Measurements from ENCODE around the gene SLN.
A peak's percentile ranks its signal among the peaks of the same experiment; 100 is the strongest.

The SLN gene

DNA sequence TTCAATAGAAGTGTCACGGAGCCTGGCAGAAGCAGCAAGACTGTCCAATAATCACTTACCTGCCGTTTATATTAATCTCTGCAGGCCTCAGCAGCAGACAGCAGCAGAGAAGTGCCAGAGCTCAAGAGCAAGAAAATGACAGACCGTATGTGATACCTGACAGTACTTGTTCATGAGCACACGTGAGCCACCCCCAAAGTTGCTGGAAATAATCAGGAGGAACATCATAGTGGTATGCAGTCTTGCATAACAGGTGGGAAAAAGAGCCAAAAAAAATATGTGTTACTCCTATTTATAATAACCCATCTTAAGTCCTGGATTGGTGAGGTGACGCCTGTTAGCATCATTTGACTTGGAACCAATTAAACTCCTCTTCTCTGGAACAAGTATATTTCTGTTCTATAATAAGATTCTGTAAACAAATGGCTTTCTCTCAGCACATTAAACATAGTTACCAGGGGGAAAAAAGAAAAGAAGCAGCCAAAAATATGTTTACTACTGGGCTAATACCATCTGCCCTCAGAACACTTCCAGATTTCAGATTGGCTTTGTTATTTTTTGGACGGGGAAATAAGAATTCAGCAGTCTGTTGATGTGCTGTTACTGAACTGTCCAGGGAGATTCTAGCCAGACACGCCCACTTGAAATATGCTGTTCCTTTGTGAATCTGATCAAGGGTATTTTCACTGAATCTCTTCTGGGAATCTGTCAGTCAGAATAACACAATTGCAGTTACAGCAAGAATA, 7.9 kb upstream of the SLN start:
- DNase-seq (ENCODE audit: low read depth) = no peak

DNA sequence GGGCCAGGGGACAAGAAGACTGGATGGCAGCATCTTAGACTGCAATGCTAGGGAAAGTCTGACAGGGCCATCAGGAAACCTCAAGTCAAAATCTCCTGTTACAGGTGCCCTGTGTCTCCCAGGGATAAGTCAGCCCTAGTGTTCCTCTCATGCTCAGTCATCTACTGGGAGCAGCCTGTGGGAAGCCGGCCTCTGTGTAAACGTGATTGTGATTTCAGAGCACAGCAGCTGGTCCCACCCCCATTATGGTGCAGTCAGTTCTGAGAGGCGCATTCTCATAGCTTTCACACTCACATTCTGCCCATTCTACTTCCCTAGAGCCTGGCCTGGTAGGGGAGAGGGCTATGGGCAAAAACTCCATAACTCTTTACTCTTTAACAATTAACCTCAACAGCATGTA, 7.2 kb upstream of the SLN start:
- DNase-seq (ENCODE audit: low read depth) = no peak

DNA sequence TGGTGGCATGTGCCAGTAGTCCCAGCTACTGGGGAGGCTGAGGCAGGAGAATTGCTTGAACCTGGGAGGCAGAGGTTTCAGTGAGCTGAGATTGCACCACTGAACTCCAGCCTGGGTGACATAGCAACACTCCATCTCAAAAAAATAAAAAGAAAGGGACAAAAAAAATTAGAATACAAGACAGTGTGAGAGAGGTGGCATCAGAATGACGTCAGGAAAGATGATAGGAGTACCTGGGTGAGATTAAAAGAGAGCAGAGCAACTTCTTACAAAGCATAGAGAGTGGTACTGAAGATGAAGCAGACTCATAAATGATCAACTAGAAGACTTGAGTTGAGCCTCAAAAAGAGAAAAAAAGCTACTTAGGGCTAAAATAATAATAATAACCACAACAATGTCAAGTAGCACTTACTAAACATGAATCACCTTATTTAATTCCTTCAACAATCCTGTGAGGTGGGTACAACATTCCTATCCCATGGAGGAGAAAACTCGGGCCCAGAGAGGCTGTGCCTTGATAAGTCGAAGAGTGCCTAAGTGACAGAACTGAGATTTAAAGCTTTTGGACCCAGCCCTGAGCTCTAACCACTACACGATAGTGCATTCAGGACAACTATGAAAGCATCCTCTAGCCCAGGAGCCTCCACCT, 5.2 kb upstream of the SLN start:
- DNase-seq (ENCODE audit: low read depth) = no peak

DNA sequence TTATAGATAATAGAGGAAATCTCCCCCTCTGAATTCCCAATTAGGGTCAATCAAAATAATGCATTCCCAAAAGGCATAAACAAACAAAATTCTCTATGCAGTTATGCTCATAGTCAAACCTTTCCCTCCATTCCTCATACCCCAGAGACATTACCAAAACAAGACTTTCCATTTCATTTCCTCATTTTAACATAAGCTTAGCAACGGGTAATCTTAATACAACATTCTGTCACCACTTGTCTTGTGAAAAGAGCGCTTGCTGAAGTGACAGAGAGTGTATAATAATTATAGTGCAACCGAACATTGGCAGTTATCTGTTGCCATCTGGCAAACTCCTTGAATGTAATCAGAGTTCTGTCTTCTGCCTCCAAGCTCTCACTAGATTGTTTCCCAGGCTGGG, 1.2 kb upstream of the SLN start:
- no peak for DNase-seq (ENCODE audit: low read depth)

DNA sequence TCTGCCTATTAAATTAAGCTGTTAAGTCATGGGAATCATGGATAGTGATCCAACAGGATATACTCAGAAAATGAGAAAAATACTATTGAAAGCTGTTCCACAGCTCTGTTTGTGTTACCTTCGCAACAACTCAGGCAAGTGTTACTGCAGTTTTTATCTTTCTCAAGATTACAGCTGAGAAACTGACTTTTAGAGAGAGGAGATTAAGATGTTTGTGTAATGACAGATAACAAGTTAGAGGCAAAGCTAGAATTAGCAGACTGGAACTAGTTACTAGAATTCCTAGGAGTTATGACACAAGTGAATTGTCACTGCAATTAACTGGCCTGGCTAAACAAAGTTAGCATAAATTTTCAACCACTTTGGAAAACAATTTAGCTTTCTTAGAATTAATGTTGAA, 1.6 kb downstream of the SLN start:
- DNase-seq (ENCODE audit: low read depth) = no peak

DNA sequence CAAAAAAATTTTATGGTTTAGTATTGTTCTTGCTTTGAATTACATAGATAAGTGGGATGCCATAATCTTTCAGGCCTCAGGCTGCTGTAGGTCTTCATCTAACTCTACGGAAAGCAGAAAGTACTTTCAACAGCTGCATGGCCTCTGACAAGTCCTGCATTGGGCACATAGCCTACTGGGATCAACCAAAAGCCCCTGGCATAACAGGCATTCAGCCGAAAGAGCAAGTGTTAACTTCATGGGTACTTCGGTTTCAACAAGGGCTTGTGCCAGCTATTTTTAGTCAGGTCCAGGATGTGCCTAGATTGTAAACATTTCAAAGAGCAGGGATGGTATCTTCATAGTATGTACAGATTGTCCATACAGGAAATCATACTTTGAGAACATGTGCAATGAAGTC, 3.1 kb downstream of the SLN start:
- DNase-seq (ENCODE audit: low read depth) = no peak

DNA sequence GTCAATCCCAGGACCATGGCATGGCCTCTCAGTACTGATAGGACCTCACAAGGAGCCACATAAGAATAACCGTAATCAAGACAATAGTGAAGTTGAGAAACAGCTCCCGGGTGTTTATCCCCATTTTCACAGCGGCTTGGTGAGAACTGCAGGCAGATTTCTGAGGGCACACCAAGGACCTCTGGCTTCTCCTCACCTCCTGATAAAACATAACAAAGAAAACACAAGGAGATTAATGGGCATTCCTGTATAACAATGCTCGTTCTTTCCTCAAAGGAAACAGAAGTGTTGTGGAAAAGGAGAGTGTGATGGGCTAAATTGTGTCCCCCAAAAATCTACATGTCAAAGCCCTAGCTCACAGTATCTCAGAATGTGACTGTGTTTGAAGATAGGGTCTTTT, 4.0 kb downstream of the SLN start:
- no peak for DNase-seq (ENCODE audit: low read depth)

DNA sequence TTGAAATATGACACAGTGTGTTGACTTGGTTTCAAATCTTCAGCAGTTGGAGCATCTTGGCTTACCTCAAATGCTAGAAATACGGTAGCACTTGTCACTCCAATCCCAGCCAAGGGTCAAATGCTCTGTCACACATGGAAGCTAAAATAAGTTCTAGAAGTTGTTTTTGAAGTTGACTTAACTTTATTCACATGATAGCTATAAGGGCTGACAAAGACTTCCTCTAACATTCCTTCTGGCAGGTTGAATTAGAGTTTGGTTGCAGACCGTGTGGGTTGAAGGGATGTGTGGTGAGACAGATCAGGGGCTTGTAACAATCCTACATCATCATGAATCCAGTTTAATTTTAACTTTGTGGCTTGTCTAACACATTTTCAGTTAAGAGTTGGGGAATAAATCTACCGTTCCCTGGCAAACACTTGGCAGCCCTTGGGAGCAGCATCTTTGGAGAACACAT, 4.6 kb downstream of the SLN start:
- DNase-seq (ENCODE audit: low read depth) = no peak

DNA sequence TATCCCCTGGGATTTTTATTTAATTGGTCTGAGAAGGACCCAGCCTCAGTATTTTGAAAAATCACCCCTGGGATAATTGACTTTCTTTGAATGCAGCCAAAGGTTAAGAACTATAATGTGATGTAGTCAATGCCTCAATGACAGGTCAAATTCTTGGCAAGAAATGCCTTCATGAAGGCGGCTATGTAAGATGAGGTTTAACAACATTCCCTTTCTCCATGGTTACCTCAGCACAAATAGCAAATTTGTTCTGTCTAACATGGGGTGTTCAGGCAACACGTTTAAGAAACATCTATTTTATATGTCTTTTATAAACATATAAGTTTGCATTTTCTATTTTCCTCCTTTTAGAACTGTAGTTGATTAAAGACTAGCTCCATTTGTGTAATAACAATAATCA, 5.3 kb downstream of the SLN start:
- DNase-seq (ENCODE audit: low read depth) = no peak

DNA sequence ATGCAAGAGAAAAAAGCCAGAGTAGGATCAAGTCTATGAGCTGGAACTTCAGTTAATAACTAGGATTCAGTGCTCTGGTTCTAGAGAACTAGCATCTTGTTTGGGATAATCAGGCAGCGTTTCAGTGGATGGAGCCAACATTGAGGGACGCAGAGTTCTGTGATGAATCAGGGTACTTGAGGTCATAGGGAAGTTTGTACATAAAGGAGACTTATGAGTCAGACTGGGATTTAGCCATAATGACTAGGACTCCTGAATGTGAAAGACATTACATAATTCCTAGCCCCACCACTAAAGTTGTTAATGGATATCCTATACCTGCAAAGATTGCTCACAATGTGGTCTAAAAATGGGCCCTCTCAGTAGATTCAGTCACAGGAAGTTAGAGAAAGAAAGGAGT, 6.8 kb downstream of the SLN start:
- no peak for DNase-seq (ENCODE audit: low read depth)

DNA sequence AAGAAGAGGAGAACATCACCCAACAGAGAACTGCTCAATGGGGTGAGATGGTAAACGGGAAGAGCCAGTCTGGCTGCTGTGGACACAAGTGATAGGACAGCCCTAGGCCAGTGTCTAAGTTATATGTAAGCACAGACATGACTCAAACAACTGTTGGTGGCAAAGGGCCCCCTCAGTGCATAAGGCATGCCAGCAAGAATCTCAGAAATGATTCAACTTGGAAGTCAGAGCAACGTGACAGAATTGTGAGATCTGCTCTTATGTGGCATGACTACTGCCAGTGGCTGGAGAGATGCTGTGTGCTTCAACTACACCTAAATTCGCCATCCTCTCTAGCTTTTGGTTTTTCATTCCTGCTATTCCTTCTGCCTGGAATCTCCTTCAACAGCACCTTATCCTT, 7.4 kb downstream of the SLN start:
- DNase-seq (ENCODE audit: low read depth) = no peak

DNA sequence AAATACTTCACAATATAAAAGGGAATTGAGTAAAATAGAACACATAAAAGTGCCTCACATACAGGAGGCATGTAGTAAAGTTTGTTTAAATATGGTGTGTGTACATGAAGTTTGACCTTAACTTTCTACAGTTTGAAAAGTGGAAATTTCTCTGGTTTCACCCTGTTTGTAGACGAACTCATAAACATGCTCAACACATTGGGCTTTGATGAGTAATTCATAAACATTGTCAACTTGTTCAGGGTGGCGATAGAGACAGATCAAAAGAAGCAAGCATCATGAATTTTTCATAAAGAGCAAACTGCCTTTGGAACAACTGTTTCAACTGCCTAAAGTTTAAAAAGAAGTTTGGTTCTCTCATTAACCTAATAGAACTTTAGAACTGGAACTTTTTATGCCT, 9.1 kb downstream of the SLN start:
- no peak for DNase-seq (ENCODE audit: low read depth)

DNA sequence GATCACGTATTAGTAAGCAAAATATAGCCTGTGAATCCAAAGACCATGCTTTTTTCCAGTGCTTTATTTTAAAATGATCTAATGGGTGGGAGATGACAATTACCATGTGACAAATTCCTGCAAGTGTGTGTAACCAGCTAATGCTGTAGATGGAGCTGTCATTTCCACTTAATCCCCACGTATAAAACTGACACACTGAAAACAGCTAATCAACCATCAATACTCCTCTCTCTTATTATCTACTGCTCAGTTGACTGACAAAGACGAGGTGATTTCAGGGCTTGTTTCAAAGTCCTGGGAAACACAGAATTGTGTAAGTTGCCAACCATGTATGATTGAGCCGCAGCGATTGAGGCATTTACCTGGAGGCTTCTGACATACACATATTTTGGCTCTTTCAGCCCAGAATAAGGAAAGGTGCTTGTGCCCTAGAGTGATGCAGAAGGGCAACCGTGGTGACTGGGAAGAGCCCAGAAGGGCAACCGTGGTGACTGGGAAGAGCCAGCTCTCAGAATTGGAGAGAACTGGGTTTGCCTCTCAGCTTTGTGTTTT, 9.7 kb downstream of the SLN start:
- no peak for DNase-seq (ENCODE audit: low read depth)

DNA sequence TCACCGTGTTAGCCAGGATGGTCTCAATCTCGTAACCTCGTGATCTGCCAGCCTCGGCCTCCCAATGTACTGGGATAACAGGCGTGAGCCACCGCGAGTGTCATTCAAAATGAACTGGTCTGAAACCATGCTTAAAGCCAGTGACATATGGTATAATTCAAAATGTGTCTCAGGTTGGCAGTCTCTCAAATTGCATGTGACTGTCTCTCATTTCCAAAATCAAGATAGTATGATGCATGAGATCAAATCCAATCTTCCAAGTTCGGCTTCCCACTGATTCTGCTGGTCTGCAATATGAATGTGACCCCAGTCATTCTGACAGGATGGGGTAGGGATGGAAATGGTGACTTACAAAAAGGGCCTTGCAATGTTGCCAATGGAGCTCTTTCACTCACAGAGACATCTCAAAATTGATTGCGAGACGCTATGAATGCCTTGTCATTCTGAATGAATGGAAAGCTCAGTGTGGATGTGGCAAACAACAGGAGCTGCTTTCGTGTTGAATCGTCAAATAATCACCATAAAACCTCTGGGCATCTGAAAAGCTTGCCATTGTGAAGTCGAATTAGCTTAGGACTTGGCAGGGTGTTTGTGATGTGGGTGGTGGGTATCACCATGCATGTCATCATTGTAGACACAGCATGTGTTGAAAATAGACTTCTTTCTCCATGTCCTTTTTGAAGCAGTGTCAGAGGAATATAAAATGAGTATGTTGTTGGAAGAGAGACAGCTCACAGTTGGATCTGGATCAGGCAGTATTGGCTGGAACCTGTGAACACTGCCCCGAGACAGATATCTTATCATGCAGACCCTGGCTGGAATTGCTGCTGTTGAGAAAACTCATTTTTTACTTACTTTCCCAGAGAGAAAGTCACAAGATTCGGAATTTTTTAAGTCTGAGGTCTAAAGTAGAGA, 12.2 kb downstream of the SLN start:
- no peak for DNase-seq (ENCODE audit: low read depth)

DNA sequence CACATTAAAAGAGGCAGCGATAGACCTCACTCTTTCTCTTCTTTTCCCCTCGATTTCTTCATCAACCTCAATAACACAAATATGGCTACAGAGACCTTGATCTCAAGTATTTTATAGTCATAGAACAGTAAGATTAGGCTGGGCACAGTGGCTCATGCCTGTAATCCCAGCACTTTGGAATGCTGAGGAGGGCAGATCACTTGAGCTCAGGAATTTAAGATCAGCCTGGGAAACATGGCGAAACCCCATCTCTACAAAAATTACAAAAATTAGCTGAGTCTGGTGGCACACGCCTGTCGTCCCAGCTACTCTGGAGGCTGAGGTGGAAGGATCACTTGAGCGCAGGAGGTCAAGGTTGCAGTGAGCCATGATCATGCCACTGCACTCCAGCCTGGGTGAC, 14.6 kb downstream of the SLN start:
- no peak for DNase-seq (ENCODE audit: low read depth)

DNA sequence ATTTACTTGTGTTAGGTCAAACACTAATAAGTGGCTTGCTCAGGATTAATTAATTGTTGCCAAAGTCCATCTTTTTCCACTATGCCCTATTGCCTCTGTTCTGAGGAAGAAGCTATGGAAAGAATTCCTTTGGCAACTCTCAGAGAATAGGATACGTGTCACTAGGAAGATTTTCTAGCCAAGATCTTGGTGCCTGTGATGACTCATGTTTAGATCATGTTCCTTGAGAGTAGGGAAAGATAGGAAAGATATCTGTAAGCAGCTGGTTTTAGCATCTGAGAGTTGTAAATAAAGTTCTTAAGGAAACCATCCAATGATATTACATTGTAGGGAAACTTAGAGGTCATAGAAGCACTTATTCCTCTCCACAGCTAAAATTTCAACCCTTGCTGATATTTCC, 15.7 kb downstream of the SLN start:
- no peak for DNase-seq (ENCODE audit: low read depth)

DNA sequence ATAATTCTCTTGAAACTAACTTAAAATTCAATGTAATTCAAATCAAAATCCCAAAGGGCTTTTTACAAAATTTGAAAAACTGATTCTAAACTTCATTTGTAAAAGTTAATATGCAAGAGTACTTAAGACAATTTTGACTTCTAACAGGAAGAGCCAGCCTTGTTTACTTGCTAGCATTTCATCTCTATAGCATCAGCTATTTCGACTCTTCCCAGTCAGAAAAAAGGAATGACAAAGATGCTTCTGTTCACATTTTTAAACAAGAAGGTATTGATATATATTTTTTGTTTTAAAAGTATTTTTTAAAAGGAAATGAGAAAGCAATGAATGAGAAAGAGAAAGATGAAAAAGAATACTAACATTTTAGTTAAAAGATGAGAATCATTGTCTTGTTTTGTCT, 16.4 kb downstream of the SLN start:
- DNase-seq (ENCODE audit: low read depth) = no peak

DNA sequence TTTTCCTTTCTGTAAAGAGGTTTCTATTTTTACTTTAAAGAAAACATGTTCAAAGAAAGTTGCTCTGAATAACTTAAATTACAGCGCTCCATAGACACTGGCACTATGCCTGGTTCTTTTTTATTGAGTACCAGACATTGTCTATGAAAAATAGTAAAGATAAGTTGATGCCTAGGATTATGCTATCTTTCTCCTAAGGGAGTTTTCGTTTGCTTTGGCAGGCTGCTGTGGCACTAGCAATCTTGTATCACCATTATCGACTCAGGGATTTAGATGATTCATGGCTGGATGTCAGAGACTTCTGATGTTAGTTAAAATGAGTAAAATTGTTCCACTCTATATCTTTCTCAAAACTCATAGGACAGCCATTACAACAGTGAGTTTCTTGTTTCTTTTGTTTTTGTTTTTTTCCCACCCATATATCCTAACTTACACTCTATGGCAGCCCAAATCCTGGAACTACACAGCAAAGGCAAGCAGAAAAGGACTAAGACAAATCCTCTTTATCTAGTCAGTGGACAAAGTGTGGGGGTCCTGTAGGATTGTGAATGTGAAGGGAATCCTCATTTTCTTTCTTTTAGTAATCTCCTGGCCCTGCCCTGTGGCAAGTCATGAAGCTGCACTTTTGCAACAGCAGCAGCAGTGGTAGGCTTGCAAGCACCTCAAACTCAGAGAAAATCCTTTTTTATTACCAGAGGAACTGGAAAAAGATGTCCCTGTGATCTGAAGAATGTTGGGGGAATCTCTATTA, 20.7 kb downstream of the SLN start:
- no peak for DNase-seq (ENCODE audit: low read depth)

DNA sequence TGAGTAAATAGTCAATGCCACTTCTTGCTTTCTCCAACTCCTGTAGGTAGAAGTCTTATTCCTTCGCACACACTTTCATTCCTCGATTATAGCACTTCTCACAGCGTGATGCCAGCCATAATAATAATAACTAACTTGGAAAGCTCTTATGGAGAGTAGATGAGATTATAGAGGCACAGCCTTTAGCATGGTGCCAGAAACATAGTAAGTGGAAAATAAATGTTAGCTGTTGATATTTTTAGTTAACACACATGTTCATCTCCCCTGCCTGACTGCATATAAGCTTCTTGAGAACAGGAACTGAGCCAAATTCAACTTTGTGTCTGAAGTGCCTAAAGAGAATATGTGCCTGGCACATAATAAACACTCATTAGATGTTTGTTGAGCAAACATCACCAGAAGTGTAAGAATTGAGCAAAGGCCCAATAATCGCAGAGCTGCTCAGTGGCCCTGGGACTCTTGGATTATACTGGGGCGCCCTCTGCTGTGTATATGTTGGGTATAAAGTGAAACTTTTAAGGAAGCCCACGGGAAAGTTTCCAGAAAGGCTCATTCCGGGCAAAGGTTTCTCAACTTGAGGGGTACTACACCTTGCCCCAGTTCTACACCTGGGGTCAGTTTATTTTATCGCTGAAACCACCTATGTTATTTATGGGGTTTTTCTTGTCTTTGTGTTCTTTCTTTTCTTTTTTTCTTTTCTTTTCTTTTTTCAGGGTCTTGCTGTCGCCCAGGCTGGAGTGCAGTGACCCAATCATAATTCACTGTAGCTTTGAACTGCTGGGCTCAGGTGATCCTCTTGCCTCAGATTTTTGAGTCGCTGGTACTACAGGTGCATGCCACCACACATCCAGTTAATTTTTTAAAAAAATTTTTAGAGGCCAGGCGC, 22.3 kb downstream of the SLN start:
- peak; percentile 32 for DNase-seq (ENCODE audit: low read depth)

DNA sequence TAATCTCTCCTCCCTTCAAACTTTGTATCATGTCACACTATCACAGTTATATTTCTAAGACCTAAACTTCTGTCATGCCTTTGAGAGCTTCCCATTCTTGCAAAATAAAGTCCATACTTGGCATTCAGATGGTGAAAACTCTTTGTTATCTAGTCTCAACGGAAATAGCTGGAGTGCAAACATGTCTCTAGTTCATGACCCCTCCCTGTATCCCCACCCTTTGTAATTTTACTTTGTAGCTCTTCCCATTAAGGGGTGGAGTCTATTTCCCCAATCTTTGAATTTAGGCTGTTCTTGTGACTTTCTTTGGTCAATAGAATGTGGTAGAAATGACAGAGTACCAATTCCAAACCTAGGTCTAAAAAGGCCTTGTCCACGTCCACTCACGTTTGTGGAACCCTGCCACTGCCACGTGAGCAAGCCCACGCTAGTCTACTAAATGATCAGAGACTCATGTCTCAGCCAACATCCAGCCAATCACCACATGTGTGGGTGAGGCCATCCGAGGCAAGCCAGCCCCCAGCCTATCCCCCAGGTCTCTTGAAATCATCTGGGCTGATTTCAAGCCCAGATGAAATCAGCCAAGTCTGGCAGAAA, 23.4 kb downstream of the SLN start:
- DNase-seq (ENCODE audit: low read depth) = no peak

All from T follicular helper cell (primary cell).